ENCODE results near the gene STK17A. TPM values are rescaled to one million over a fixed set of nuclear protein-coding genes. Genes with fewer than 3 reads are reported as not detected.

STK17A gene
- total and polyA plus RNA-seq, 2 donors (not counting 1 experiment from before 2014, with no cell fraction given), result 46.8 to 53.2 TPM

GRCh38 chr7:43621729-43622448, 39.0 kb downstream of the STK17A start:
- Histone ChIP-seq H3K27me3 (ENCODE audit: control insufficient read depth, insufficient read depth, low read length) (no peaks in the 10 kb centered on the region), H3K4me2 (ENCODE audit: extremely low read depth, insufficient read depth, low read length) (no peak overlapping the region), H2AFZ (ENCODE audit: low read length) (no peak overlapping the region), H3K4me1 (ENCODE audit: control insufficient read depth, extremely low read depth, insufficient read depth, low read length) (no peaks in the 10 kb centered on the region), H3K27ac (ENCODE audit: insufficient read depth, low read length) (no peak overlapping the region), H3K36me3 (ENCODE audit: control insufficient read depth, insufficient read depth, low read length) (peaks cover 8% of the 10 kb centered on the region), H3K9me3 (ENCODE audit: control insufficient read depth, insufficient read depth, low read depth, low read length) (no peaks in the 10 kb centered on the region), H3K9ac (ENCODE audit: insufficient read depth, low read length) (no peak overlapping the region), H3K79me2 (ENCODE audit: control insufficient read depth, insufficient read depth, low read length) (peaks cover 41% of the 10 kb centered on the region), H4K20me1 (ENCODE audit: control insufficient read depth, extremely low read depth, insufficient read depth, low read length) (no peaks in the 10 kb centered on the region), H3K4me3 (replicated peaks in 1 of 4; ENCODE audit: control extremely low read depth in 1 of 4, insufficient read depth in 1 of 4, low read depth in 3 of 4, low read length in 4 of 4) (no peak overlapping the region)
- TF ChIP-seq CTCF (conservative IDR thresholded peaks at IDR 0.05 in 1 of 2, IDR thresholded peaks at IDR 0.05 in 1 of 2; ENCODE audit: low read depth in 1 of 2, low read length in 2 of 2), result no peak
- DNase-seq (ENCODE audit: low read depth in 2 of 2), result peak in 1 of 2 donors; percentile 32

GRCh38 chr7:43624156-43624555, 41.2 kb downstream of the STK17A start:
- Histone ChIP-seq H2AFZ (ENCODE audit: low read length) (no peak overlapping the region), H3K27me3 (ENCODE audit: control insufficient read depth, insufficient read depth, low read length) (no peaks in the 10 kb centered on the region), H3K9me3 (ENCODE audit: control insufficient read depth, insufficient read depth, low read depth, low read length) (no peaks in the 10 kb centered on the region), H3K79me2 (ENCODE audit: control insufficient read depth, insufficient read depth, low read length) (peaks cover 27% of the 10 kb centered on the region), H3K9ac (ENCODE audit: insufficient read depth, low read length) (no peak overlapping the region), H4K20me1 (ENCODE audit: control insufficient read depth, extremely low read depth, insufficient read depth, low read length) (no peaks in the 10 kb centered on the region), H3K4me2 (ENCODE audit: extremely low read depth, insufficient read depth, low read length) (no peak overlapping the region), H3K4me1 (ENCODE audit: control insufficient read depth, extremely low read depth, insufficient read depth, low read length) (no peaks in the 10 kb centered on the region), H3K27ac (ENCODE audit: insufficient read depth, low read length) (no peak overlapping the region), H3K36me3 (ENCODE audit: control insufficient read depth, insufficient read depth, low read length) (peaks cover 4% of the 10 kb centered on the region), H3K4me3 (replicated peaks in 1 of 4; ENCODE audit: control extremely low read depth in 1 of 4, insufficient read depth in 1 of 4, low read depth in 3 of 4, low read length in 4 of 4) (no peak overlapping the region)
- no peak for DNase-seq (ENCODE audit: low read depth in 2 of 2)
- TF ChIP-seq CTCF (conservative IDR thresholded peaks at IDR 0.05 in 1 of 2, IDR thresholded peaks at IDR 0.05 in 1 of 2; ENCODE audit: low read depth in 1 of 2, low read length in 2 of 2) (no peak), EZH2 (IDR thresholded peaks at IDR 0.05; ENCODE audit: low read length, missing control alignments) (no peak)

- no peak overlapping the region for H3K27ac ChIP-seq (ENCODE audit: insufficient read depth, low read length)
- peaks cover 19% of the 10 kb centered on the region for H3K79me2 ChIP-seq (ENCODE audit: control insufficient read depth, insufficient read depth, low read length)
- no peak for TF ChIP-seq EZH2 (IDR thresholded peaks at IDR 0.05; ENCODE audit: low read length, missing control alignments)
- TF ChIP-seq CTCF (conservative IDR thresholded peaks at IDR 0.05 in 1 of 2, IDR thresholded peaks at IDR 0.05 in 1 of 2; ENCODE audit: low read depth in 1 of 2, low read length in 2 of 2), result no peak
Observed at GRCh38 chr7:43625453-43625852, 42.5 kb downstream of the STK17A start.

More at GRCh38 chr7:43625453-43625852, 42.5 kb downstream of the STK17A start:
- Histone ChIP-seq H2AFZ (ENCODE audit: low read length) (no peak overlapping the region), H3K27me3 (ENCODE audit: control insufficient read depth, insufficient read depth, low read length) (no peaks in the 10 kb centered on the region), H3K4me2 (ENCODE audit: extremely low read depth, insufficient read depth, low read length) (no peak overlapping the region), H4K20me1 (ENCODE audit: control insufficient read depth, extremely low read depth, insufficient read depth, low read length) (no peaks in the 10 kb centered on the region), H3K9me3 (ENCODE audit: control insufficient read depth, insufficient read depth, low read depth, low read length) (no peaks in the 10 kb centered on the region), H3K4me1 (ENCODE audit: control insufficient read depth, extremely low read depth, insufficient read depth, low read length) (no peaks in the 10 kb centered on the region), H3K4me3 (replicated peaks in 1 of 4; ENCODE audit: control extremely low read depth in 1 of 4, insufficient read depth in 1 of 4, low read depth in 3 of 4, low read length in 4 of 4) (no peak overlapping the region), H3K9ac (ENCODE audit: insufficient read depth, low read length) (no peak overlapping the region), H3K36me3 (ENCODE audit: control insufficient read depth, insufficient read depth, low read length) (peaks cover 2% of the 10 kb centered on the region)
- no peak for DNase-seq (ENCODE audit: low read depth in 2 of 2)
